OCI-LY7 (cell line): Measurements from ENCODE around the gene CHCHD6. TPM values are rescaled to one million over a fixed set of nuclear protein-coding genes. Genes with fewer than 3 reads are reported as not detected.

Source experiments
- BruUV-seq: library from RNA; stranded (reverse); fragments of 400-500 nt; replicated peaks from 2 replicates; lab custom pipeline; 2021; lab: Mats Ljungman, UMichigan
- CTCF ChIA-PET: fragments of 300-600 bp; sonication (Branson Sonifier 250); formaldehyde crosslinking; loops from one replicate; lab custom pipeline; 2022; ENCODE audit warnings: antibody characterized with exemption; ENCODE audit not compliant: unreplicated experiment; lab: Charles Lee
- POLR2A ChIA-PET: fragments of 300-600 bp; sonication (Branson Sonifier 250); formaldehyde crosslinking; loops from one replicate; lab custom pipeline; 2022; ENCODE audit warnings: antibody characterized with exemption; lab: Charles Lee
- DNase-seq: peaks from one replicate; pipeline ENCODE4 v3.0.0-alpha.2; 2015; ENCODE audit warnings: low spot score
- H2AFZ ChIP-seq: fragments of 200-600 bp; sonication (generic), shearing (Covaris generic); 2 replicates; pipeline ENCODE4 v1.6.1; 2014; ENCODE audit warnings: mild to moderate bottlenecking, antibody characterized with exemption, low read length, moderate library complexity
- H3K27ac ChIP-seq: fragments of 200-600 bp; sonication (generic); 2 replicates; pipeline ENCODE4 v1.5.1; 2014; ENCODE audit warnings: mixed run types, low read depth, mild to moderate bottlenecking, moderate library complexity, low read length, inconsistent platforms; ENCODE audit not compliant: poor library complexity, severe bottlenecking
- H3K36me3 ChIP-seq: fragments of 200-600 bp; sonication (generic); 2 replicates; pipeline ENCODE4 v1.6.1; 2014; ENCODE audit warnings: mild to moderate bottlenecking, antibody characterized with exemption, low read length, moderate library complexity, mixed read lengths; ENCODE audit not compliant: insufficient read depth
- H3K4me1 ChIP-seq: fragments of 200-600 bp; sonication (generic); 2 replicates; pipeline ENCODE4 v1.5.1; 2014; ENCODE audit warnings: mild to moderate bottlenecking, low read length; ENCODE audit not compliant: insufficient read depth, poor library complexity, severe bottlenecking
- H3K4me2 ChIP-seq: fragments of 200-600 bp; sonication (generic); 2 replicates; pipeline ENCODE4 v1.6.1; 2014; ENCODE audit warnings: mild to moderate bottlenecking, low read length
- H3K4me3 ChIP-seq: fragments of 200-600 bp; sonication (generic); 2 replicates; pipeline ENCODE4 v1.5.1; 2014; ENCODE audit warnings: mild to moderate bottlenecking, low read depth, low read length; ENCODE audit not compliant: poor library complexity, severe bottlenecking
- H3K79me2 ChIP-seq: fragments of 200-600 bp; sonication (generic); 2 replicates; pipeline ENCODE4 v1.6.1; 2016; ENCODE audit warnings: low read depth, mild to moderate bottlenecking, low read length, moderate library complexity, mixed read lengths; ENCODE audit not compliant: insufficient read depth
- H3K9me2 ChIP-seq: fragments of 200-600 bp; sonication (generic); 2 replicates; pipeline ENCODE4 v1.6.1; 2016; ENCODE audit warnings: mild to moderate bottlenecking, low read length, mixed read lengths; ENCODE audit not compliant: insufficient read depth
- H3K9me3 ChIP-seq: fragments of 200-600 bp; sonication (generic); 2 replicates; pipeline ENCODE4 v1.6.1; 2014; ENCODE audit warnings: mild to moderate bottlenecking, mixed run types, low read length, mixed read lengths
- H4K20me1 ChIP-seq: fragments of 200-600 bp; sonication (generic); 2 replicates; pipeline ENCODE4 v1.6.1; 2014; ENCODE audit warnings: mild to moderate bottlenecking, antibody characterized with exemption, low read length, moderate library complexity, mixed read lengths; ENCODE audit not compliant: insufficient read depth
- EZH2phosphoT487 ChIP-seq: fragments of 200-600 bp; sonication (generic); IDR thresholded peaks from 2 replicates; pipeline ENCODE4 v1.6.1; 2018; ENCODE audit warnings: low read depth, borderline replicate concordance, mild to moderate bottlenecking, mixed run types, antibody characterized with exemption, low read length, moderate library complexity, mixed read lengths
- intact Hi-C: fragments of 100-400 bp; cut with micrococcal nuclease; formaldehyde crosslinking; loops from one replicate; pipeline ENCODE4 v1.10.0; 2022; ENCODE audit not compliant: unreplicated experiment
- total RNA-seq, 2 experiments: library from RNA; depleted of rRNA in 1 of 2; stranded (reverse); fragments of >200 nt in 1 of 2; shearing (Covaris generic) in 1 of 2; gene quantifications; 2 replicates each; pipeline ENCODE4 v1.2.3, GENCODE V29; 2014 to 2022
- TF ChIP-seq, protein P1 (sequence below): fragments of 200-600 bp; sonication (generic); conservative IDR thresholded peaks from 2 replicates; pipeline ENCODE4 v1.5.1; 2014; ENCODE audit warnings: mild to moderate bottlenecking, antibody characterized with exemption, low read length, moderate library complexity, mixed read lengths

The CHCHD6 gene
- total RNA-seq, 2 experiments from 2014 or later: 14.7 to 21.2 TPM

DNA sequence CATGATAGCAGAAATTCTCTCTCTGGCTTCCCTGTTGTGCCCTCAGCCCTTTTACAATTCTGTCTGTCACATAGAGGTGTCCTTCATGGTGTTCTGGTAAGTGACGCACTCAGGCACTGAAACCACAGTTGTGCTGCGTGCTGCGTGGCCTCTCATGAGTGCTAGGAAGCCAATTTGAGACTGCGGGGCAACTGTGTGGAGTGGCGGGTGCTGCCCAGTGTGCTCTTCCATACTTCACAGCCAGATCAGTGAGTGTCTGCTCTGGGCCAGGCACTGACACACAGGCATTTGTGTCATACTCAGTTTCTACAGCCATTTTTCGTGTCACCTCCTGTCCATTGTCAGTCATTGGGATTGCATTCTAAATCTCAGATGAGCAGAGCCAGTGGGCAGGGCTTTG is 145.7 kb downstream of the CHCHD6 start:
- Histone ChIP-seq H3K9me2 (no peaks in the 10 kb centered on the region), H3K79me2 (no peaks in the 10 kb centered on the region), H4K20me1 (no peaks in the 10 kb centered on the region), H3K27ac (no peak overlapping the region), H3K36me3 (no peaks in the 10 kb centered on the region), H3K4me3 (no peak overlapping the region), H3K4me1 (no peaks in the 10 kb centered on the region), H3K4me2 (no peak overlapping the region), H2AFZ (no peak overlapping the region), H3K9me3 (no peaks in the 10 kb centered on the region)
- DNase-seq: no peak
- POLR2A ChIA-PET: no interaction called here
- no peak for TF ChIP-seq EZH2phosphoT487
- TF ChIP-seq, protein P1, sequence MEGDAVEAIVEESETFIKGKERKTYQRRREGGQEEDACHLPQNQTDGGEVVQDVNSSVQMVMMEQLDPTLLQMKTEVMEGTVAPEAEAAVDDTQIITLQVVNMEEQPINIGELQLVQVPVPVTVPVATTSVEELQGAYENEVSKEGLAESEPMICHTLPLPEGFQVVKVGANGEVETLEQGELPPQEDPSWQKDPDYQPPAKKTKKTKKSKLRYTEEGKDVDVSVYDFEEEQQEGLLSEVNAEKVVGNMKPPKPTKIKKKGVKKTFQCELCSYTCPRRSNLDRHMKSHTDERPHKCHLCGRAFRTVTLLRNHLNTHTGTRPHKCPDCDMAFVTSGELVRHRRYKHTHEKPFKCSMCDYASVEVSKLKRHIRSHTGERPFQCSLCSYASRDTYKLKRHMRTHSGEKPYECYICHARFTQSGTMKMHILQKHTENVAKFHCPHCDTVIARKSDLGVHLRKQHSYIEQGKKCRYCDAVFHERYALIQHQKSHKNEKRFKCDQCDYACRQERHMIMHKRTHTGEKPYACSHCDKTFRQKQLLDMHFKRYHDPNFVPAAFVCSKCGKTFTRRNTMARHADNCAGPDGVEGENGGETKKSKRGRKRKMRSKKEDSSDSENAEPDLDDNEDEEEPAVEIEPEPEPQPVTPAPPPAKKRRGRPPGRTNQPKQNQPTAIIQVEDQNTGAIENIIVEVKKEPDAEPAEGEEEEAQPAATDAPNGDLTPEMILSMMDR: no peak
- CTCF ChIA-PET: no interaction called here
- BruUV-seq: no TSS peak
- intact Hi-C loops: no loop called here

DNA sequence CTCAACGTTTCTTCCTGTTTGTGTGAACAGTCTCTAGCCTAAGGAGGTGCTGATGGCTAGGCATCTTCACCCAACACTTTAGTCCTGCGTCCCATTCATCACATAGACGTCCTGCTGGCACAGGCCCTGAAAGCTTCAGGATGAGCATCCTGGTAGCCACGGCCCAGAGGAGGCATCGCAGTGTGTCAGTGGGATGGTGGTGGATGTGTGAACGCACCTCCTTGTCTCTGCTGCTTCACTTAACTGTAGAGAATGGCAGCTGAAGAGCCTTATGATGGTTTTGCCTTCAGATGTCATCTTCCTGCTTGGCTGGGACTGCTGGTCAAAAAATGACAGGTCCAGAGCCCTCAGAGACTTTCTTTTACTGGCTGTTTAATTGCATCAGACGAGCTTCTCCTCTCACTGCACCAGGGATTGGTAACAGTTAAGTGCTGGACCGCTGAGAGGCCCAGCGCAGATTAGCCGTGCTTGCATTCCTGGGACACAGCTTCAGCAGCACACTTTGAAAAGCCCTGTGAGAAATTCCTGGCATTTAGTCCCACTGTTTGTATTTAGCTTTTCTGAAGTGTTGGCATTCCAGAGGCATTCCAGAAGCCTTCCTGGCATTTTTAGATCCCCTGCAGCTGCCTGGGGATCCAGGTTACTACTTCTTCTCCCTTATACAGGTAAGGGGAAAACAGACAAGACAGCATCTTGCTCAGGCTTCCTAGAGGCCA is 146.5 kb downstream of the CHCHD6 start:
- TF ChIP-seq EZH2phosphoT487: no peak
- TF ChIP-seq, protein P1: no peak
- H3K9me2 ChIP-seq: no peaks in the 10 kb centered on the region
- intact Hi-C loops: no loop called here
- H2AFZ ChIP-seq: no peak overlapping the region
- no peak overlapping the region for H3K4me3 ChIP-seq
- ChIA-PET POLR2A (no interaction called here), CTCF (interaction anchor here (0.6 kb wide), 1 partner anchor 39 kb away, joined by 3 read pairs; no protein-coding TSS in a partner anchor)
- no TSS peak for BruUV-seq
- no peaks in the 10 kb centered on the region for H3K9me3 ChIP-seq
- no peaks in the 10 kb centered on the region for H4K20me1 ChIP-seq
- no peak overlapping the region for H3K4me2 ChIP-seq
- no peaks in the 10 kb centered on the region for H3K36me3 ChIP-seq
- no peaks in the 10 kb centered on the region for H3K79me2 ChIP-seq
- no peak overlapping the region for H3K27ac ChIP-seq
- H3K4me1 ChIP-seq: no peaks in the 10 kb centered on the region
- no peak for DNase-seq

DNA sequence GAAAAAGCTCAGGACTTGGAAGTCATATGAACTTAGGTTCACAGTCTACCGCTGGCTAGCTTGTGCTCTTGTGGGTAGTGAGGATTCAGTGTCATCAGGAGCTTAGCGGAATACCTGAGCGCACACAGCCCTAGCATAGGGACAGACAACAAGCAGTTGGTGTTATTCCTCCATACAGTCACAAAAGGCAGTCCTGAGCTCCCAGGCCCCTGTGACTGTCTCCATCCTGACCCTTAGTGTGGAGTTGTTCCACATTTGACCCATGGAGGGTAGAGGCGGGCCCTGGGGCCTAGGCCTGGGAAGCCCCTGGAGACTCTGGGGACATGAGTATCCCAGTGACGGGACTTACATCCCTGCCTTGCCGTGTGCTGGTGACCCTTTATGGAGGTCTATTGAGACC is 147.3 kb downstream of the CHCHD6 start:
- BruUV-seq: no TSS peak
- no peaks in the 10 kb centered on the region for H3K9me3 ChIP-seq
- DNase-seq: no peak
- H2AFZ ChIP-seq: no peak overlapping the region
- no peaks in the 10 kb centered on the region for H3K9me2 ChIP-seq
- TF ChIP-seq EZH2phosphoT487: no peak
- no peaks in the 10 kb centered on the region for H3K4me1 ChIP-seq
- no peak overlapping the region for H3K4me2 ChIP-seq
- CTCF ChIA-PET: no interaction called here
- H3K4me3 ChIP-seq: no peak overlapping the region
- no peaks in the 10 kb centered on the region for H3K79me2 ChIP-seq
- POLR2A ChIA-PET: interaction anchor here (0.6 kb wide), 1 partner anchor 207 kb away, joined by 3 read pairs; no protein-coding TSS in a partner anchor
- H3K36me3 ChIP-seq: no peaks in the 10 kb centered on the region
- intact Hi-C loops: no loop called here
- no peaks in the 10 kb centered on the region for H4K20me1 ChIP-seq
- H3K27ac ChIP-seq: no peak overlapping the region
